Fibroblast of skin of left biceps (primary cell): ENCODE measurements around the gene NAIP.
"Not testable (repeated sequence)": the region's sequence is repeated elsewhere in the genome, so short reads cannot be mapped to it uniquely, and the experiment has no call there.

Experiments used
- DNase-seq, 2 experiments: peaks; one replicate each; pipeline ENCODE4 v3.0.0-alpha.2; 2013; ENCODE audit warnings: low read depth in 2 of 2

Gene NAIP

DNA sequence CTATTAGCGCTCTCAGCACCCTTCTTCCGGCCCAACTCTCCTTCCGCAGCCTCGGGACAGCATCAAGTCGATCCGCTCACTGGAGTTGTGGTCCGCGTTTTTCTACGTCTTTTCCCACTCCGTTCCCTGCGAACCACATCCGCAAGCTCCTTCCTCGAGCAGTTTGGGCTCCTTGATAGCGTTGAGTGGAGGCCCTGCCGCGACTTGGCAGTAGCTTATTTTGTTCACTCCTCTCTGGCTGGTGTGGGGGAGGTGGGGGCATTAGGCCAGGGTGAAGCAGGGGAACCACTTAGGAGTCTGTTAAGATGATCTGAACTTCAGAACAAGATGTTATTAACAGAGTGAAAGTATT lies 100.0 kb downstream of the NAIP start:
- DNase-seq: not testable (repeated sequence)
